ENCODE measurements around the gene ZGRF1. TPM values are rescaled to one million over a fixed set of nuclear protein-coding genes. Genes with fewer than 3 reads are reported as not detected.
A peak's percentile ranks its signal among the peaks of the same experiment; 100 is the strongest.

ZGRF1 gene
- total and polyA plus RNA-seq, 9 of the 15 experiments (the other 6 are each of a cell fraction or from before 2014, with no cell fraction given) = 8.8 to 35.2 (median 22.0) TPM

DNA sequence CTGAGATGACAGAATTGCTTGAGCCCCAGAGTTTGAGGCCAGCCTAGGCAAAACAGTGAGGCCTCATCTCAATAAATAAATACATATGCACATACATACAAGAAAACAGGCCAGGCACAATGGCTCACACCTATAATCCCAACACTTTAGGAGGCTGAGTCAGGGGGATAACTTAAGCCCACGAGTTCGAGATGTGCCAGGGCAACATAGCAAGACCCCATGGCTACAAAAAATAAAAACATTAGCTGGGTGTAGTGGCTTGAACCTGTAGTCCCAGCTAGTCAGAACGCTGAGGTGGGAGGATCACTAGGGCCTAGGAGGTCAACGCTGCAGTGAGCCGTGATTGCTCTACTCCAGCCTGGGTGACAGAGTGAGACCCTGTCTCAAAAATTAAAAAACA lies 69.2 kb downstream of the ZGRF1 start:
- 64% methylated on average over 5 of the region's 5 CpGs for WGBS (ENCODE audit: insufficient coverage, low coverage, missing lambda C conversion rate)
- CTCF ChIA-PET (ENCODE audit: low intra/inter-chr PET ratio) = no interaction called here

GRCh38 chr4:112564706-112565270 lies 71.9 kb downstream of the ZGRF1 start:
- CTCF ChIA-PET (ENCODE audit: low intra/inter-chr PET ratio) = no interaction called here
- Histone ChIP-seq H3K27ac (ENCODE audit: extremely low read depth, low read depth, low read length) (no peak overlapping the region), H3K4me2 (ENCODE audit: insufficient read depth, low read length) (no peak overlapping the region), H2AFZ (ENCODE audit: low read depth, low read length) (no peak overlapping the region), H3K79me2 (ENCODE audit: control insufficient read depth, insufficient read depth, low read length) (no peaks in the 10 kb centered on the region), H3K9me3 (replicated peaks; ENCODE audit: control insufficient read depth, insufficient read depth, low read depth, low read length) (no peaks in the 10 kb centered on the region), H4K20me1 (replicated peaks; ENCODE audit: control insufficient read depth, insufficient read depth, low read length) (no peaks in the 10 kb centered on the region), H3K9ac (ENCODE audit: insufficient read depth in 1 of 2, low read depth in 2 of 2, low read length in 2 of 2) (no peak overlapping the region), H3K27me3 (ENCODE audit: control insufficient read depth in 2 of 2, insufficient read depth in 2 of 2, low read length in 2 of 2) (no peaks in the 10 kb centered on the region), H3K4me3 (no peak overlapping the region), H3K9me1 (ENCODE audit: control insufficient read depth, insufficient read depth, low read length) (no peaks in the 10 kb centered on the region), H3K4me1 (replicated peaks in 1 of 2; ENCODE audit: control insufficient read depth in 2 of 2, insufficient read depth in 2 of 2, low read length in 2 of 2) (no peaks in the 10 kb centered on the region), H3K36me3 (ENCODE audit: control insufficient read depth, insufficient read depth, low read length) (peaks cover 12% of the 10 kb centered on the region; the same call in 1 of the 3 replicates)
- POLR2A ChIA-PET = no interaction called here
- 94% methylated on average over 21 of the region's 25 CpGs for WGBS (ENCODE audit: insufficient coverage, low coverage, missing lambda C conversion rate)
- in situ Hi-C loops (cut with MboI) = no loop called here
- BruUV-seq (replicated peaks) = no TSS peak
- FAIRE-seq = no peak
- DNase-seq (ENCODE audit: extremely low read depth in 1 of 4, low spot score in 3 of 4) = no peak
- TF ChIP-seq KAT2B (IDR thresholded peaks at IDR 0.05; ENCODE audit: low read depth, low read length) (no peak), SPI1 (IDR thresholded peaks at IDR 0.05; ENCODE audit: borderline replicate concordance, low read depth, low read length) (no peak), ARHGAP35 (IDR thresholded peaks at IDR 0.05; ENCODE audit: partially characterized antibody) (no peak), ZNF408 (CRISPR knock-in tag; IDR thresholded peaks at IDR 0.05; ENCODE audit: low read depth) (no peak), BRCA1 (IDR thresholded peaks at IDR 0.05) (no peak), BRCA1 (CRISPR knock-in tag; IDR thresholded peaks at IDR 0.05) (no peak), POLR2H (tag; IDR thresholded peaks at IDR 0.05; ENCODE audit: low read depth) (no peak), ZC3H11A (IDR thresholded peaks at IDR 0.05; ENCODE audit: low read depth, low read length) (no peak), NCOA6 (IDR thresholded peaks at IDR 0.05) (no peak)
- TF ChIP-seq, protein P1, sequence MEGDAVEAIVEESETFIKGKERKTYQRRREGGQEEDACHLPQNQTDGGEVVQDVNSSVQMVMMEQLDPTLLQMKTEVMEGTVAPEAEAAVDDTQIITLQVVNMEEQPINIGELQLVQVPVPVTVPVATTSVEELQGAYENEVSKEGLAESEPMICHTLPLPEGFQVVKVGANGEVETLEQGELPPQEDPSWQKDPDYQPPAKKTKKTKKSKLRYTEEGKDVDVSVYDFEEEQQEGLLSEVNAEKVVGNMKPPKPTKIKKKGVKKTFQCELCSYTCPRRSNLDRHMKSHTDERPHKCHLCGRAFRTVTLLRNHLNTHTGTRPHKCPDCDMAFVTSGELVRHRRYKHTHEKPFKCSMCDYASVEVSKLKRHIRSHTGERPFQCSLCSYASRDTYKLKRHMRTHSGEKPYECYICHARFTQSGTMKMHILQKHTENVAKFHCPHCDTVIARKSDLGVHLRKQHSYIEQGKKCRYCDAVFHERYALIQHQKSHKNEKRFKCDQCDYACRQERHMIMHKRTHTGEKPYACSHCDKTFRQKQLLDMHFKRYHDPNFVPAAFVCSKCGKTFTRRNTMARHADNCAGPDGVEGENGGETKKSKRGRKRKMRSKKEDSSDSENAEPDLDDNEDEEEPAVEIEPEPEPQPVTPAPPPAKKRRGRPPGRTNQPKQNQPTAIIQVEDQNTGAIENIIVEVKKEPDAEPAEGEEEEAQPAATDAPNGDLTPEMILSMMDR (IDR thresholded peaks at IDR 0.05 in 2 of 3, conservative IDR thresholded peaks at IDR 0.05 in 1 of 3; ENCODE audit: insufficient read depth in 2 of 3, low read depth in 1 of 3, low read length in 3 of 3) = 0 out of 6 replicates have a peak, but pooled peaks of 1 of the 3 experiments have one; percentile 14
- TF ChIP-seq, protein P2, sequence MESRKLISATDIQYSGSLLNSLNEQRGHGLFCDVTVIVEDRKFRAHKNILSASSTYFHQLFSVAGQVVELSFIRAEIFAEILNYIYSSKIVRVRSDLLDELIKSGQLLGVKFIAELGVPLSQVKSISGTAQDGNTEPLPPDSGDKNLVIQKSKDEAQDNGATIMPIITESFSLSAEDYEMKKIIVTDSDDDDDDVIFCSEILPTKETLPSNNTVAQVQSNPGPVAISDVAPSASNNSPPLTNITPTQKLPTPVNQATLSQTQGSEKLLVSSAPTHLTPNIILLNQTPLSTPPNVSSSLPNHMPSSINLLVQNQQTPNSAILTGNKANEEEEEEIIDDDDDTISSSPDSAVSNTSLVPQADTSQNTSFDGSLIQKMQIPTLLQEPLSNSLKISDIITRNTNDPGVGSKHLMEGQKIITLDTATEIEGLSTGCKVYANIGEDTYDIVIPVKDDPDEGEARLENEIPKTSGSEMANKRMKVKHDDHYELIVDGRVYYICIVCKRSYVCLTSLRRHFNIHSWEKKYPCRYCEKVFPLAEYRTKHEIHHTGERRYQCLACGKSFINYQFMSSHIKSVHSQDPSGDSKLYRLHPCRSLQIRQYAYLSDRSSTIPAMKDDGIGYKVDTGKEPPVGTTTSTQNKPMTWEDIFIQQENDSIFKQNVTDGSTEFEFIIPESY (CRISPR knock-in tag; IDR thresholded peaks at IDR 0.05) = peak; percentile 94
- intact Hi-C loops (cut with micrococcal nuclease) = no loop called here
- no peak for ATAC-seq

More for the DNA sequence above, 69.2 kb downstream of the ZGRF1 start:
- ATAC-seq = no peak
- no peak overlapping the region for H3K4me2 ChIP-seq (ENCODE audit: insufficient read depth, low read length)
- intact Hi-C loops (cut with micrococcal nuclease) = no loop called here
- no peaks in the 10 kb centered on the region for H3K4me1 ChIP-seq (replicated peaks in 1 of 2; ENCODE audit: control insufficient read depth in 2 of 2, insufficient read depth in 2 of 2, low read length in 2 of 2)
- H3K9ac ChIP-seq (ENCODE audit: insufficient read depth in 1 of 2, low read depth in 2 of 2, low read length in 2 of 2) = no peak overlapping the region
- no peak for DNase-seq (ENCODE audit: extremely low read depth in 1 of 4, low spot score in 3 of 4)
- in situ Hi-C loops (cut with MboI) = no loop called here
- H3K36me3 ChIP-seq (ENCODE audit: control insufficient read depth, insufficient read depth, low read length) = no peaks in the 10 kb centered on the region
- no peaks in the 10 kb centered on the region for H4K20me1 ChIP-seq (replicated peaks; ENCODE audit: control insufficient read depth, insufficient read depth, low read length)
- no peak overlapping the region for H3K4me3 ChIP-seq
- no peaks in the 10 kb centered on the region for H3K27me3 ChIP-seq (ENCODE audit: control insufficient read depth in 2 of 2, insufficient read depth in 2 of 2, low read length in 2 of 2)
- H3K79me2 ChIP-seq (ENCODE audit: control insufficient read depth, insufficient read depth, low read length) = no peaks in the 10 kb centered on the region
- POLR2A ChIA-PET = no interaction called here
- no peak overlapping the region for H2AFZ ChIP-seq (ENCODE audit: low read depth, low read length)
- FAIRE-seq = no peak
- no peaks in the 10 kb centered on the region for H3K9me3 ChIP-seq (replicated peaks; ENCODE audit: control insufficient read depth, insufficient read depth, low read depth, low read length)
- H3K9me1 ChIP-seq (ENCODE audit: control insufficient read depth, insufficient read depth, low read length) = no peaks in the 10 kb centered on the region
- no peak for TF ChIP-seq NFRKB (IDR thresholded peaks at IDR 0.05; ENCODE audit: low read depth)
- TF ChIP-seq ZNF121 (CRISPR knock-in tag; conservative IDR thresholded peaks at IDR 0.05) = peak; percentile 61
- BruUV-seq (replicated peaks) = no TSS peak
- H3K27ac ChIP-seq (ENCODE audit: extremely low read depth, low read depth, low read length) = no peak overlapping the region
